Measurements from ENCODE around the gene GATD1.

GRCh38 chr11:778976-779954, 2.0 kb upstream of the GATD1 start:
- TF ChIP-seq EZH2 (IDR thresholded peaks at IDR 0.05) (no peak), CTCF (IDR thresholded peaks at IDR 0.05 in 2 of 3, conservative IDR thresholded peaks at IDR 0.05 in 1 of 3; ENCODE audit: borderline replicate concordance in 1 of 3, insufficient read depth in 1 of 3, low read depth in 2 of 3, low read length in 2 of 3) (peak in 2 of 3 experiments; percentile 20 to 22; a peak in 1 of 6 replicates), SIN3A (IDR thresholded peaks at IDR 0.05; ENCODE audit: low read depth) (no peak), MAX (IDR thresholded peaks at IDR 0.05) (no peak), POLR2AphosphoS5 (IDR thresholded peaks at IDR 0.05; ENCODE audit: low read depth, low read length) (no peak), EZH2phosphoT487 (IDR thresholded peaks at IDR 0.05; ENCODE audit: borderline replicate concordance) (no peak), ZBTB33 (IDR thresholded peaks at IDR 0.05; ENCODE audit: extremely low read depth, insufficient replicate concordance, low read length) (no peak), ZFX (IDR thresholded peaks at IDR 0.05) (no peak), SP1 (IDR thresholded peaks at IDR 0.05; ENCODE audit: low read depth) (no peak), TCF7L2 (IDR thresholded peaks at IDR 0.05; ENCODE audit: borderline replicate concordance, extremely low read depth, insufficient read depth, insufficient read length) (no peak), POLR2A (IDR thresholded peaks at IDR 0.05; ENCODE audit: borderline replicate concordance, extremely low read depth, insufficient read depth, insufficient read length) (no peak), RAD21 (IDR thresholded peaks at IDR 0.05; ENCODE audit: low read depth) (no peak), YY1 (IDR thresholded peaks at IDR 0.05; ENCODE audit: extremely low read depth, insufficient replicate concordance, low read depth, low read length) (no peak), CEBPB (IDR thresholded peaks at IDR 0.05; ENCODE audit: low read depth) (no peak)
